Measurements from ENCODE around the gene TMEM120B.
"Not testable (repeated sequence)": the region's sequence is repeated elsewhere in the genome, so short reads cannot be mapped to it uniquely, and the experiment has no call there.

TMEM120B gene

GRCh38 chr12:121712461-121713256 lies at the start of gene TMEM120B:
TSS of gene TMEM120B (plus strand) at chr12:121712752. CDS start at chr12:121712896, 144 bp downstream.
- Mint-ChIP-seq H3K9me3 (no peaks in the 10 kb centered on the region), H3K27me3 (peaks cover 1% of the 10 kb centered on the region), H3K4me3 (peak within 1 kb of the TSS; percentile 93), H3K27ac (peak within 1 kb of the TSS; percentile 93), H3K36me3 (ENCODE audit: low read depth) (peaks cover 8% of the 10 kb centered on the region), H3K4me1 (ENCODE audit: low read depth) (peaks cover 20% of the 10 kb centered on the region)
- intact Hi-C loops (cut with micrococcal nuclease), result loop anchor here (5.0 kb wide), 1 partner anchor 175 kb away; the partner anchor contains the start of gene PSMD9

GRCh38 chr12:121663610-121663929 lies 49.0 kb upstream of the TMEM120B start:
- intact Hi-C loops (cut with micrococcal nuclease), result loop anchor here (5.0 kb wide), 1 partner anchor 36 kb away; the partner anchor contains the start of gene ORAI1
- Mint-ChIP-seq H3K4me3 (peak overlapping the region; percentile 90), H3K27me3 (no peaks in the 10 kb centered on the region), H3K4me1 (ENCODE audit: low read depth) (peaks cover 77% of the 10 kb centered on the region), H3K36me3 (ENCODE audit: low read depth) (peaks cover 37% of the 10 kb centered on the region), H3K9me3 (no peaks in the 10 kb centered on the region), H3K27ac (peak overlapping the region; percentile 97)

- Mint-ChIP-seq H3K36me3 (ENCODE audit: low read depth) (peaks cover 50% of the 10 kb centered on the region), H3K4me1 (ENCODE audit: low read depth) (peaks cover 71% of the 10 kb centered on the region), H3K27ac (peak overlapping the region; percentile 33)
- H3K9me3 Mint-ChIP-seq; H3K4me3 Mint-ChIP-seq; H3K27me3 Mint-ChIP-seq; intact Hi-C loops (cut with micrococcal nuclease): not testable (repeated sequence)
Measured at GRCh38 chr12:121666829-121667228, 45.7 kb upstream of the TMEM120B start.

- H3K4me1 Mint-ChIP-seq (ENCODE audit: low read depth), result peaks cover 68% of the 10 kb centered on the region
- intact Hi-C loops (cut with micrococcal nuclease), result no loop called here
- no peaks in the 10 kb centered on the region for H3K9me3 Mint-ChIP-seq
- no peak overlapping the region for H3K4me3 Mint-ChIP-seq
- peak overlapping the region; percentile 37 for H3K27ac Mint-ChIP-seq
- H3K36me3 Mint-ChIP-seq (ENCODE audit: low read depth), result peaks cover 49% of the 10 kb centered on the region
- H3K27me3 Mint-ChIP-seq, result peaks cover 3% of the 10 kb centered on the region
Measured at GRCh38 chr12:121668750-121669520, 43.6 kb upstream of the TMEM120B start.

- Mint-ChIP-seq H3K4me3 (no peak within 1 kb of the TSS), H3K9me3 (no peaks in the 10 kb centered on the region), H3K4me1 (ENCODE audit: low read depth) (peaks cover 62% of the 10 kb centered on the region), H3K36me3 (ENCODE audit: low read depth) (peaks cover 44% of the 10 kb centered on the region), H3K27me3 (peaks cover 3% of the 10 kb centered on the region), H3K27ac (peak within 1 kb of the TSS; percentile 37)
- intact Hi-C loops (cut with micrococcal nuclease), result no loop called here
Measured at GRCh38 chr12:121669521-121669900, 43.0 kb upstream of the TMEM120B start, which contains the start of gene MORN3. TSS of gene MORN3 (minus strand) at chr12:121669654. CDS start at chr12:121669483, 171 bp downstream.

GRCh38 chr12:121673013-121673511 lies 39.5 kb upstream of the TMEM120B start:
- H3K36me3 Mint-ChIP-seq (ENCODE audit: low read depth), result peaks cover 13% of the 10 kb centered on the region
- H3K27ac Mint-ChIP-seq, result peak overlapping the region; percentile 73
- H3K9me3 Mint-ChIP-seq, result no peaks in the 10 kb centered on the region
- H3K4me3 Mint-ChIP-seq, result peak overlapping the region; percentile 74
- H3K4me1 Mint-ChIP-seq (ENCODE audit: low read depth), result peaks cover 33% of the 10 kb centered on the region
- H3K27me3 Mint-ChIP-seq, result peaks cover 3% of the 10 kb centered on the region
- intact Hi-C loops (cut with micrococcal nuclease), result loop anchor here (2.0 kb wide), 1 partner anchor 120 kb away; no protein-coding TSS in a partner anchor

GRCh38 chr12:121676190-121676589 lies 36.4 kb upstream of the TMEM120B start:
- Mint-ChIP-seq H3K4me3 (no peak overlapping the region), H3K9me3 (no peaks in the 10 kb centered on the region), H3K36me3 (ENCODE audit: low read depth) (no peaks in the 10 kb centered on the region), H3K4me1 (ENCODE audit: low read depth) (peaks cover 26% of the 10 kb centered on the region), H3K27me3 (peaks cover 3% of the 10 kb centered on the region), H3K27ac (no peak overlapping the region)
- intact Hi-C loops (cut with micrococcal nuclease), result no loop called here

- H3K4me1 Mint-ChIP-seq (ENCODE audit: low read depth), result peaks cover 11% of the 10 kb centered on the region
- no peaks in the 10 kb centered on the region for H3K9me3 Mint-ChIP-seq
- peaks cover under 1% of the 10 kb centered on the region for H3K27me3 Mint-ChIP-seq
- intact Hi-C loops (cut with micrococcal nuclease), result no loop called here
- H3K36me3 Mint-ChIP-seq (ENCODE audit: low read depth), result no peaks in the 10 kb centered on the region
- no peak overlapping the region for H3K4me3 Mint-ChIP-seq
- H3K27ac Mint-ChIP-seq, result no peak overlapping the region
Measured at GRCh38 chr12:121678305-121678704, 34.2 kb upstream of the TMEM120B start.

GRCh38 chr12:121678716-121679300 lies 33.7 kb upstream of the TMEM120B start:
- H3K27ac Mint-ChIP-seq, result no peak overlapping the region
- no peaks in the 10 kb centered on the region for H3K9me3 Mint-ChIP-seq
- H3K27me3 Mint-ChIP-seq, result no peaks in the 10 kb centered on the region
- peaks cover 7% of the 10 kb centered on the region for H3K4me1 Mint-ChIP-seq (ENCODE audit: low read depth)
- intact Hi-C loops (cut with micrococcal nuclease), result no loop called here
- H3K36me3 Mint-ChIP-seq (ENCODE audit: low read depth), result no peaks in the 10 kb centered on the region
- no peak overlapping the region for H3K4me3 Mint-ChIP-seq

GRCh38 chr12:121679661-121680197 lies 32.8 kb upstream of the TMEM120B start:
- not testable (repeated sequence) for H3K36me3 Mint-ChIP-seq (ENCODE audit: low read depth); H3K27ac Mint-ChIP-seq; H3K9me3 Mint-ChIP-seq; H3K27me3 Mint-ChIP-seq; H3K4me3 Mint-ChIP-seq; H3K4me1 Mint-ChIP-seq (ENCODE audit: low read depth)
- intact Hi-C loops (cut with micrococcal nuclease), result loop anchor here (5.0 kb wide), 1 partner anchor 52 kb away; the partner anchor contains the start of gene ORAI1

- peaks cover 13% of the 10 kb centered on the region for H3K4me1 Mint-ChIP-seq (ENCODE audit: low read depth)
- H3K27ac Mint-ChIP-seq, result no peak overlapping the region
- H3K9me3 Mint-ChIP-seq, result no peaks in the 10 kb centered on the region
- no peak overlapping the region for H3K4me3 Mint-ChIP-seq
- intact Hi-C loops (cut with micrococcal nuclease), result no loop called here
- H3K36me3 Mint-ChIP-seq (ENCODE audit: low read depth), result no peaks in the 10 kb centered on the region
- H3K27me3 Mint-ChIP-seq, result no peaks in the 10 kb centered on the region
Measured at GRCh38 chr12:121688966-121689365, 23.6 kb upstream of the TMEM120B start.

GRCh38 chr12:121689430-121689829 lies 23.1 kb upstream of the TMEM120B start:
- peaks cover 13% of the 10 kb centered on the region for H3K4me1 Mint-ChIP-seq (ENCODE audit: low read depth)
- H3K36me3 Mint-ChIP-seq (ENCODE audit: low read depth), result no peaks in the 10 kb centered on the region
- no peak overlapping the region for H3K4me3 Mint-ChIP-seq
- no peak overlapping the region for H3K27ac Mint-ChIP-seq
- no peaks in the 10 kb centered on the region for H3K27me3 Mint-ChIP-seq
- H3K9me3 Mint-ChIP-seq, result no peaks in the 10 kb centered on the region
- intact Hi-C loops (cut with micrococcal nuclease), result no loop called here

- H3K27me3 Mint-ChIP-seq; H3K27ac Mint-ChIP-seq; H3K36me3 Mint-ChIP-seq (ENCODE audit: low read depth); H3K9me3 Mint-ChIP-seq; intact Hi-C loops (cut with micrococcal nuclease); H3K4me3 Mint-ChIP-seq; H3K4me1 Mint-ChIP-seq (ENCODE audit: low read depth): not testable (repeated sequence)
Measured at GRCh38 chr12:121692744-121693143, 19.8 kb upstream of the TMEM120B start.
